ENCODE data around the gene CPXM2. TPM values are rescaled to one million over a fixed set of nuclear protein-coding genes. Genes with fewer than 3 reads are reported as not detected.
A peak's percentile ranks its signal among the peaks of the same experiment; 100 is the strongest.

CPXM2 gene
- not detected in 2 replicates for total RNA-seq

GRCh38 chr10:123891144-123892071, at the start of gene CPXM2:
CPXM2 (minus strand) TSS chr10:123891807; CDS start chr10:123891659, 148 bp downstream.
- intact Hi-C loops (cut with micrococcal nuclease) = no loop called here
- H3K9me3 Mint-ChIP-seq = no peaks in the 10 kb centered on the region
- H3K4me3 Mint-ChIP-seq = no peak within 1 kb of the TSS
- no peak for DNase-seq (ENCODE audit: low spot score)
- no peak within 1 kb of the TSS for H3K27ac Mint-ChIP-seq
- peaks cover 20% of the 10 kb centered on the region for H3K27me3 Mint-ChIP-seq (ENCODE audit: insufficient read depth)
- no peaks in the 10 kb centered on the region for H3K4me1 Mint-ChIP-seq (ENCODE audit: low read depth)
- no peaks in the 10 kb centered on the region for H3K36me3 Mint-ChIP-seq (ENCODE audit: low read depth)

- no peak overlapping the region for H3K27ac Mint-ChIP-seq
- peaks cover 2% of the 10 kb centered on the region for H3K27me3 Mint-ChIP-seq (ENCODE audit: insufficient read depth)
- H3K4me3 Mint-ChIP-seq = no peak overlapping the region
- peaks cover 8% of the 10 kb centered on the region for H3K9me3 Mint-ChIP-seq
- peaks cover 5% of the 10 kb centered on the region for H3K4me1 Mint-ChIP-seq (ENCODE audit: low read depth)
- intact Hi-C loops (cut with micrococcal nuclease) = no loop called here
- DNase-seq (ENCODE audit: low spot score) = no peak
- H3K36me3 Mint-ChIP-seq (ENCODE audit: low read depth) = no peaks in the 10 kb centered on the region
Measured at GRCh38 chr10:123939591-123939990, 48.0 kb upstream of the CPXM2 start.

- Mint-ChIP-seq H3K36me3 (ENCODE audit: low read depth) (no peaks in the 10 kb centered on the region), H3K27ac (no peak overlapping the region), H3K4me1 (ENCODE audit: low read depth) (peaks cover 5% of the 10 kb centered on the region), H3K27me3 (ENCODE audit: insufficient read depth) (no peaks in the 10 kb centered on the region), H3K4me3 (no peak overlapping the region), H3K9me3 (peaks cover 9% of the 10 kb centered on the region)
- DNase-seq (ENCODE audit: low spot score) = no peak
- intact Hi-C loops (cut with micrococcal nuclease) = no loop called here
Measured at GRCh38 chr10:123938890-123939289, 47.3 kb upstream of the CPXM2 start.

- H3K27me3 Mint-ChIP-seq (ENCODE audit: insufficient read depth) = no peaks in the 10 kb centered on the region
- no peak for DNase-seq (ENCODE audit: low spot score)
- peaks cover 9% of the 10 kb centered on the region for H3K9me3 Mint-ChIP-seq
- peaks cover 5% of the 10 kb centered on the region for H3K4me1 Mint-ChIP-seq (ENCODE audit: low read depth)
- intact Hi-C loops (cut with micrococcal nuclease) = no loop called here
- no peak overlapping the region for H3K27ac Mint-ChIP-seq
- H3K4me3 Mint-ChIP-seq = no peak overlapping the region
- no peaks in the 10 kb centered on the region for H3K36me3 Mint-ChIP-seq (ENCODE audit: low read depth)
Measured at GRCh38 chr10:123936426-123936825, 44.8 kb upstream of the CPXM2 start.

- Mint-ChIP-seq H3K9me3 (peaks cover 17% of the 10 kb centered on the region), H3K4me1 (ENCODE audit: low read depth) (peaks cover 5% of the 10 kb centered on the region), H3K36me3 (ENCODE audit: low read depth) (no peaks in the 10 kb centered on the region), H3K27me3 (ENCODE audit: insufficient read depth) (no peaks in the 10 kb centered on the region), H3K27ac (no peak overlapping the region), H3K4me3 (no peak overlapping the region)
- intact Hi-C loops (cut with micrococcal nuclease) = no loop called here
- DNase-seq (ENCODE audit: low spot score) = no peak
Measured at GRCh38 chr10:123935680-123936079, 44.1 kb upstream of the CPXM2 start.

- Mint-ChIP-seq H3K36me3 (ENCODE audit: low read depth) (no peaks in the 10 kb centered on the region), H3K27ac (no peak overlapping the region), H3K27me3 (ENCODE audit: insufficient read depth) (no peaks in the 10 kb centered on the region), H3K4me1 (ENCODE audit: low read depth) (peaks cover 5% of the 10 kb centered on the region), H3K4me3 (no peak overlapping the region), H3K9me3 (peaks cover 19% of the 10 kb centered on the region)
- intact Hi-C loops (cut with micrococcal nuclease) = no loop called here
- DNase-seq (ENCODE audit: low spot score) = no peak
Measured at GRCh38 chr10:123934846-123935245, 43.2 kb upstream of the CPXM2 start.

- H3K4me1 Mint-ChIP-seq (ENCODE audit: low read depth) = peaks cover 17% of the 10 kb centered on the region
- H3K4me3 Mint-ChIP-seq = no peak overlapping the region
- intact Hi-C loops (cut with micrococcal nuclease) = no loop called here
- peaks cover 7% of the 10 kb centered on the region for H3K36me3 Mint-ChIP-seq (ENCODE audit: low read depth)
- no peaks in the 10 kb centered on the region for H3K27me3 Mint-ChIP-seq (ENCODE audit: insufficient read depth)
- H3K9me3 Mint-ChIP-seq = peaks cover 38% of the 10 kb centered on the region
- no peak overlapping the region for H3K27ac Mint-ChIP-seq
- no peak for DNase-seq (ENCODE audit: low spot score)
Measured at GRCh38 chr10:123930340-123931001, 38.9 kb upstream of the CPXM2 start.

GRCh38 chr10:123929791-123930190, 38.2 kb upstream of the CPXM2 start:
- Mint-ChIP-seq H3K4me3 (no peak overlapping the region), H3K27ac (no peak overlapping the region), H3K27me3 (ENCODE audit: insufficient read depth) (no peaks in the 10 kb centered on the region), H3K9me3 (peaks cover 37% of the 10 kb centered on the region), H3K36me3 (ENCODE audit: low read depth) (peaks cover 7% of the 10 kb centered on the region), H3K4me1 (ENCODE audit: low read depth) (peaks cover 14% of the 10 kb centered on the region)
- no peak for DNase-seq (ENCODE audit: low spot score)
- intact Hi-C loops (cut with micrococcal nuclease) = no loop called here

- intact Hi-C loops (cut with micrococcal nuclease) = no loop called here
- peaks cover 34% of the 10 kb centered on the region for H3K9me3 Mint-ChIP-seq
- no peak for DNase-seq (ENCODE audit: low spot score)
- no peaks in the 10 kb centered on the region for H3K27me3 Mint-ChIP-seq (ENCODE audit: insufficient read depth)
- no peak overlapping the region for H3K4me3 Mint-ChIP-seq
- H3K4me1 Mint-ChIP-seq (ENCODE audit: low read depth) = peaks cover 11% of the 10 kb centered on the region
- peaks cover 7% of the 10 kb centered on the region for H3K36me3 Mint-ChIP-seq (ENCODE audit: low read depth)
- no peak overlapping the region for H3K27ac Mint-ChIP-seq
Measured at GRCh38 chr10:123928427-123928826, 36.8 kb upstream of the CPXM2 start.

- Mint-ChIP-seq H3K27ac (peak overlapping the region; percentile 40), H3K27me3 (ENCODE audit: insufficient read depth) (no peaks in the 10 kb centered on the region), H3K36me3 (ENCODE audit: low read depth) (peaks cover 7% of the 10 kb centered on the region), H3K4me1 (ENCODE audit: low read depth) (peaks cover 11% of the 10 kb centered on the region), H3K4me3 (no peak overlapping the region), H3K9me3 (peaks cover 34% of the 10 kb centered on the region)
- intact Hi-C loops (cut with micrococcal nuclease) = no loop called here
- no peak for DNase-seq (ENCODE audit: low spot score)
Measured at GRCh38 chr10:123926401-123927264, 35.0 kb upstream of the CPXM2 start.

GRCh38 chr10:123922126-123922525, 30.5 kb upstream of the CPXM2 start:
- no peak overlapping the region for H3K27ac Mint-ChIP-seq
- H3K4me3 Mint-ChIP-seq = no peak overlapping the region
- H3K27me3 Mint-ChIP-seq (ENCODE audit: insufficient read depth) = peaks cover 4% of the 10 kb centered on the region
- H3K36me3 Mint-ChIP-seq (ENCODE audit: low read depth) = peaks cover 6% of the 10 kb centered on the region
- intact Hi-C loops (cut with micrococcal nuclease) = no loop called here
- peaks cover 9% of the 10 kb centered on the region for H3K4me1 Mint-ChIP-seq (ENCODE audit: low read depth)
- no peak for DNase-seq (ENCODE audit: low spot score)
- peaks cover 20% of the 10 kb centered on the region for H3K9me3 Mint-ChIP-seq

- Mint-ChIP-seq H3K4me3 (no peak overlapping the region), H3K36me3 (ENCODE audit: low read depth) (no peaks in the 10 kb centered on the region), H3K4me1 (ENCODE audit: low read depth) (no peaks in the 10 kb centered on the region), H3K9me3 (peaks cover 10% of the 10 kb centered on the region), H3K27ac (no peak overlapping the region), H3K27me3 (ENCODE audit: insufficient read depth) (peaks cover 4% of the 10 kb centered on the region)
- no peak for DNase-seq (ENCODE audit: low spot score)
- intact Hi-C loops (cut with micrococcal nuclease) = no loop called here
Measured at GRCh38 chr10:123916775-123917174, 25.2 kb upstream of the CPXM2 start.

All from activated T-helper 1 cell treated with anti-CD3 and anti-CD28 coated beads, Interleukin-12 subunit alpha, Interleukin-12 subunit beta, Interleukin-2, Interleukin-4 antibody, amounts not matched to agents 30 ng/mL and 10 ng/mL and 1 ng/mL, durations not matched to agents 14 hours and 24 hours and 36 hours (primary cell).